Iris pigment epithelial cell (primary cell): ENCODE measurements around the gene MSANTD1.

Experiments
- DNase-seq: peaks from one replicate; pipeline ENCODE4 v3.0.0-alpha.2; 2011; ENCODE audit warnings: low read depth

Gene MSANTD1

GRCh38 chr4:3263876-3264193, 14.9 kb downstream of the MSANTD1 start:
- DNase-seq: no peak

GRCh38 chr4:3266076-3266475, 17.1 kb downstream of the MSANTD1 start:
- no peak for DNase-seq

GRCh38 chr4:3267576-3268394, 18.8 kb downstream of the MSANTD1 start:
- no peak for DNase-seq

GRCh38 chr4:3268395-3269104, 19.6 kb downstream of the MSANTD1 start:
- DNase-seq: no peak

GRCh38 chr4:3269105-3269927, 20.4 kb downstream of the MSANTD1 start:
- no peak for DNase-seq

GRCh38 chr4:3269991-3270611, 21.1 kb downstream of the MSANTD1 start:
- DNase-seq: no peak

- no peak for DNase-seq
Observed at GRCh38 chr4:3271131-3271530, 22.2 kb downstream of the MSANTD1 start.

GRCh38 chr4:3276986-3277385, 28.0 kb downstream of the MSANTD1 start:
- peak; percentile 16 for DNase-seq

- no peak for DNase-seq
Observed at GRCh38 chr4:3280466-3280865, 31.5 kb downstream of the MSANTD1 start.

GRCh38 chr4:3283483-3283882, 34.5 kb downstream of the MSANTD1 start:
- DNase-seq: no peak

GRCh38 chr4:3283916-3284315, 35.0 kb downstream of the MSANTD1 start:
- DNase-seq: no peak

GRCh38 chr4:3284734-3285557, 36.0 kb downstream of the MSANTD1 start:
- DNase-seq: no peak

- peak; percentile 55 for DNase-seq
Observed at GRCh38 chr4:3285558-3286334, 36.8 kb downstream of the MSANTD1 start.

GRCh38 chr4:3286335-3287175, 37.6 kb downstream of the MSANTD1 start:
- no peak for DNase-seq

- DNase-seq: no peak
Observed at GRCh38 chr4:3287271-3287971, 38.5 kb downstream of the MSANTD1 start.

GRCh38 chr4:3287972-3288570, 39.1 kb downstream of the MSANTD1 start:
- DNase-seq: no peak

- DNase-seq: no peak
Observed at GRCh38 chr4:3288571-3289094, 39.7 kb downstream of the MSANTD1 start.

- no peak for DNase-seq
Observed at GRCh38 chr4:3290476-3290875, 41.5 kb downstream of the MSANTD1 start.
